ENCODE measurements around the gene SLAIN1. TPM values are rescaled to one million over a fixed set of nuclear protein-coding genes. Genes with fewer than 3 reads are reported as not detected.

Gene SLAIN1
- total and polyA plus RNA-seq, 2 of the 8 experiments (the other 6 are each of a cell fraction or from before 2014, with no cell fraction given), result 35.0 to 37.7 TPM

DNA sequence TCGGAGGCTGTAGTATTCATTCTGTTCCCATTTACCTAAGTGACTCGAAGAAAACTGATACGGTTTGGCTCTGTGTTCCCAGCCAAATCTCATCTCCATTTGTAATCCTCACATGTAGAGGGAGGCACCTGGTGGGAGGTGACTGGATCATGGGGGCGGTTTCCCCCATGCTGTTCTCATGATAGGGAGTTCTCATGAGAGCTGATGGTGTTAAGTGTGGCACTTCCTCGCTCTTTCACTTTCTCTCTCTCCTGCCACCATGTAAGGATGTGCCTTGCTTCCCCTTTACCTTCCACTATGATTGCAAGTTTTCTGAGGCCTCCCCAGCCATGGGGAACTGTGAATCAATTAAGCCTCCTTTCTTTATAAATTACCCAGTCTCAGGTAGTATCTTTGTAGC lies 23.5 kb downstream of the SLAIN1 start:
- Histone ChIP-seq H3K9ac (replicated peaks in 1 of 4; ENCODE audit: extremely low read depth in 1 of 4, low read depth in 3 of 4, low read length in 3 of 4) (no peak overlapping the region), H2AK5ac (ENCODE audit: low read depth, low read length) (no peak overlapping the region), H3K14ac (ENCODE audit: insufficient read length) (no peak overlapping the region), H3K9me3 (ENCODE audit: insufficient read depth in 2 of 2, low read depth in 1 of 2, low read length in 1 of 2) (no peaks in the 10 kb centered on the region), H2BK12ac (ENCODE audit: low read depth, low read length) (no peak overlapping the region), H3K79me2 (ENCODE audit: control insufficient read depth in 1 of 2, insufficient read depth in 2 of 2, low read length in 2 of 2) (peaks cover 0 to 44% of the 10 kb centered on the region in 2 experiments; a peak in 2 of 4 replicates), H2BK15ac (ENCODE audit: low read length) (no peak overlapping the region), H3K4me1 (replicated peaks in 1 of 4; ENCODE audit: control insufficient read depth in 3 of 4, insufficient read depth in 4 of 4, low read length in 3 of 4) (peaks cover 0 to 6% (median 1%) of the 10 kb centered on the region in 4 experiments; a peak in 2 of 7 replicates), H3K4ac (replicated peaks; ENCODE audit: insufficient read length, low read depth, low read length) (no peak overlapping the region), H3K79me1 (ENCODE audit: low read depth, low read length) (peaks cover 6% of the 10 kb centered on the region), H3K23me2 (ENCODE audit: low read depth, low read length) (no peaks in the 10 kb centered on the region), H3K27ac (ENCODE audit: low read depth, low read length) (no peak overlapping the region), H3K27me3 (replicated peaks in 1 of 4; ENCODE audit: control insufficient read depth in 3 of 4, extremely low read depth in 1 of 4, insufficient read depth in 3 of 4, low read length in 3 of 4) (no peaks in the 10 kb centered on the region), H3K56ac (replicated peaks; ENCODE audit: insufficient read length, low read depth, low read length) (no peak overlapping the region), H4K20me1 (replicated peaks in 1 of 2; ENCODE audit: control insufficient read depth in 1 of 2, insufficient read depth in 2 of 2, low read length in 2 of 2) (peaks cover 2 to 3% of the 10 kb centered on the region in 2 experiments), H4K5ac (ENCODE audit: insufficient read length, low read depth, low read length) (no peak overlapping the region), H3K36me3 (ENCODE audit: control insufficient read depth in 2 of 4, insufficient read depth in 4 of 4, low read length in 3 of 4) (peaks cover 0 to 31% (median 8%) of the 10 kb centered on the region in 4 experiments; a peak in 3 of 8 replicates), H4K8ac (ENCODE audit: extremely low read depth, insufficient read depth, low read length) (no peak overlapping the region), H3K23ac (ENCODE audit: insufficient read length) (no peak overlapping the region), H2BK120ac (replicated peaks; ENCODE audit: low read depth, low read length) (no peak overlapping the region), H4K91ac (replicated peaks; ENCODE audit: insufficient read length, low read length) (no peak overlapping the region), H2AFZ (ENCODE audit: low read length) (no peak overlapping the region), H3K4me3 (ENCODE audit: extremely low read depth in 1 of 4, insufficient read depth in 2 of 4, low read depth in 3 of 4, low read length in 4 of 4) (no peak overlapping the region), H3K4me2 (ENCODE audit: insufficient read depth in 1 of 2, low read depth in 2 of 2, low read length in 2 of 2) (no peak overlapping the region), H2BK5ac (ENCODE audit: low read depth, low read length) (no peak overlapping the region), H2BK20ac (ENCODE audit: low read length) (no peak overlapping the region), H3K18ac (ENCODE audit: extremely low read depth, low read length) (no peak overlapping the region)
- TF ChIP-seq EGR1 (IDR thresholded peaks at IDR 0.05; ENCODE audit: borderline replicate concordance, low read depth, low read length) (no peak), KDM4A (IDR thresholded peaks at IDR 0.05; ENCODE audit: low read depth, low read length, severe bottlenecking) (no peak), JUN (IDR thresholded peaks at IDR 0.05; ENCODE audit: low read depth, low read length) (no peak), BRCA1 (IDR thresholded peaks at IDR 0.05; ENCODE audit: low read depth, low read length) (no peak), CBX8 (IDR thresholded peaks at IDR 0.05; ENCODE audit: borderline replicate concordance, low read depth, low read length) (no peak), RNF2 (IDR thresholded peaks at IDR 0.05; ENCODE audit: borderline replicate concordance, low read depth, low read length, missing control alignments, poor library complexity, severe bottlenecking) (no peak), MAX (IDR thresholded peaks at IDR 0.05) (no peak), RBBP5 (IDR thresholded peaks at IDR 0.05; ENCODE audit: borderline replicate concordance, low read depth, low read length) (no peak), ATF2 (IDR thresholded peaks at IDR 0.05; ENCODE audit: low read length) (no peak), TAF1 (IDR thresholded peaks at IDR 0.05; ENCODE audit: low read depth, low read length) (no peak), ASH2L (IDR thresholded peaks at IDR 0.05; ENCODE audit: low read length) (no peak), PHF8 (conservative IDR thresholded peaks at IDR 0.05; ENCODE audit: low read depth, low read length) (no peak)
- DNase-seq (ENCODE audit: low read depth in 1 of 2, low spot score in 2 of 2) (no peak), FAIRE-seq (no peak)
- CTCF ChIA-PET (ENCODE audit: partially characterized antibody), result interaction anchor here (1.0 kb wide), 1 partner anchor 128 kb away, joined by 7 read pairs; no protein-coding TSS in a partner anchor
- POLR2A ChIA-PET (ENCODE audit: partially characterized antibody), result no interaction called here
- WGBS, 2 experiments (ENCODE audit: extremely low coverage in 1 of 2, insufficient coverage in 1 of 2, insufficient read length in 1 of 2, insufficient replicate concordance in 2 of 2, low coverage in 1 of 2, low lambda C conversion rate in 2 of 2, missing lambda C conversion rate in 1 of 2), result 91% methylated on average over 5 of the region's 5 CpGs; no CpG with 5 or more reads in 1 of the 2 experiments

All from H1 (cell line).